Body of pancreas (tissue), 4 donors: ENCODE data around the gene DLGAP1. TPM values are rescaled to one million over a fixed set of nuclear protein-coding genes. Genes with fewer than 3 reads are reported as not detected.

ENCODE experiments used
- ATAC-seq: fragments of 150-250 bp; one replicate; pipeline ENCODE4 v1.9.1; 2016
- DNase-seq, 4 donors: peaks; one replicate each; pipeline ENCODE4 v3.0.0-alpha.2; 2019
- H3K27ac ChIP-seq, 4 donors: fragments of 200-600 bp; sonication (generic); 1 replicate in 3 of 4; 2 replicates in 1 of 4; pipeline versions ENCODE4 v1.5.1 to v1.6.1; 2016 to 2019; ENCODE audit warnings: mild to moderate bottlenecking in 1 of 4, mixed read lengths in 1 of 4, moderate library complexity in 1 of 4
- H3K27me3 ChIP-seq, 2 donors: fragments of 200-600 bp; sonication (generic); one replicate each; pipeline ENCODE4 v1.6.0; 2016; ENCODE audit warnings: mild to moderate bottlenecking in 1 of 2
- H3K36me3 ChIP-seq, 2 donors: fragments of 200-600 bp; sonication (generic); replicated peaks in 1 of 2; 2 replicates each; pipeline ENCODE4 v1.5.1; 2016; ENCODE audit warnings: low read depth in 2 of 2; ENCODE audit not compliant: insufficient read depth in 1 of 2
- H3K4me1 ChIP-seq: fragments of 200-600 bp; sonication (generic); one replicate; pipeline ENCODE4 v1.6.0; 2016
- H3K4me3 ChIP-seq, 2 donors: fragments of 200-600 bp; sonication (generic); 1 replicate in 1 of 2; 2 replicates in 1 of 2; pipeline ENCODE4 v1.5.1; 2016 to 2019
- H3K9me3 ChIP-seq, 3 donors: fragments of 200-600 bp; sonication (generic); 1 replicate in 2 of 3; 2 replicates in 1 of 3; pipeline ENCODE4 v1.5.1; 2016
- CTCF ChIP-seq, 7 experiments: fragments of 450-650 bp in 4 of 7; fragments of 200-600 bp in 3 of 7; sonication (generic) in 3 of 7; IDR thresholded peaks; one replicate each; pipeline ENCODE4 v1.5.1; 2016 to 2019; ENCODE audit warnings: antibody characterized with exemption in 7 of 7
- POLR2A ChIP-seq, 3 donors: fragments of 450-650 bp; IDR thresholded peaks; one replicate each; pipeline ENCODE4 v1.6.1; 2016; ENCODE audit warnings: antibody characterized with exemption in 3 of 3, mild to moderate bottlenecking in 2 of 3
- WGBS, 2 donors: methylation state at CpG; one replicate each; pipeline ENCODE4 v1.1.5; 2017; 5-methylcytosine and 5-hydroxymethylcytosine counted together
- intact Hi-C: fragments of 100-400 bp; cut with DNase I; formaldehyde crosslinking; loops from one replicate; pipeline ENCODE4 v1.15.1; 2023
- total RNA-seq, 2 donors: library from RNA; depleted of rRNA; stranded (reverse); fragments of >200 nt; gene quantifications; one replicate each; pipeline ENCODE4 v1.1.0, GENCODE V29; 2016

The DLGAP1 gene
- total RNA-seq, 2 donors from 2014 or later: 0.52 to 7.9 TPM

DNA sequence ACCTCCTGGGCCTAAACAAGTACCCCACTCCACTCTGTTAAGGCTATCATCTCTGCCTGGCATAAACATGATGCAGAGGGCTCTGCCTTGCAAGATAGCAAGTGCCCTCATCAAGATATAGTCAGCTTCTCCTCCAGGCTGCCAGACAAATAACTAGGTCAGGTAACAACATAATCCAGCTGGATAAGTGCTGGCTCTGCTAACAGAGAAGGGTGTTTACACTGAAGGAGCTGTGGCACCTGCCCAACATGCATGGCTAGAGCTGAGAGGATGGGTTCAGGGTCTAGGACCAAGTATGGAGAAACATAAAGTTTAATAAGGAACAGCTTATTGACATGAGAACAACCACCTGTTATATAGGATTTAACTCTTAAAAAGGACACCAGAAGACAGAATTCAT, 42.8 kb downstream of the DLGAP1 start:
- Histone ChIP-seq H3K4me1 (no peaks in the 10 kb centered on the region), H3K27me3 (no peaks in the 10 kb centered on the region), H3K36me3 (no peaks in the 10 kb centered on the region), H3K4me3 (no peak overlapping the region), H3K27ac (no peak overlapping the region), H3K9me3 (no peaks in the 10 kb centered on the region)
- ATAC-seq (no peak), DNase-seq (no peak)
- intact Hi-C loops: no loop called here
- TF ChIP-seq POLR2A (IDR thresholded peaks at IDR 0.05) (no peak), CTCF (IDR thresholded peaks at IDR 0.05) (no peak)

- TF ChIP-seq POLR2A (IDR thresholded peaks at IDR 0.05) (no peak), CTCF (IDR thresholded peaks at IDR 0.05) (no peak)
- Histone ChIP-seq H3K4me3 (no peak overlapping the region), H3K9me3 (no peaks in the 10 kb centered on the region), H3K27me3 (no peaks in the 10 kb centered on the region), H3K27ac (no peak overlapping the region), H3K36me3 (no peaks in the 10 kb centered on the region), H3K4me1 (no peaks in the 10 kb centered on the region)
- WGBS, 2 donors: 59 to 72% methylated on average over 1 of the region's 1 CpG
- intact Hi-C loops: no loop called here
- ATAC-seq: no peak
- DNase-seq: no peak
Measured at GRCh38 chr18:4406856-4407255, 48.3 kb downstream of the DLGAP1 start.

- Histone ChIP-seq H3K27ac (no peak overlapping the region), H3K9me3 (no peaks in the 10 kb centered on the region), H3K4me3 (no peak overlapping the region), H3K27me3 (no peaks in the 10 kb centered on the region), H3K4me1 (no peaks in the 10 kb centered on the region), H3K36me3 (no peaks in the 10 kb centered on the region)
- no peak for DNase-seq
- intact Hi-C loops: no loop called here
- ATAC-seq: no peak
- 78% methylated on average over 5 of the region's 5 CpGs for WGBS, 2 donors
- TF ChIP-seq POLR2A (IDR thresholded peaks at IDR 0.05) (no peak), CTCF (IDR thresholded peaks at IDR 0.05) (no peak)
Measured at GRCh38 chr18:4405965-4406364, 49.1 kb downstream of the DLGAP1 start.

GRCh38 chr18:4403836-4404235, 51.3 kb downstream of the DLGAP1 start:
- 71 to 87% methylated on average over 1 of the region's 1 CpG for WGBS, 2 donors
- TF ChIP-seq CTCF (IDR thresholded peaks at IDR 0.05): no peak
- TF ChIP-seq POLR2A (IDR thresholded peaks at IDR 0.05): no peak
- intact Hi-C loops: no loop called here
- ATAC-seq (no peak), DNase-seq (no peak)
- Histone ChIP-seq H3K4me3 (no peak overlapping the region), H3K36me3 (no peaks in the 10 kb centered on the region), H3K27me3 (no peaks in the 10 kb centered on the region), H3K9me3 (no peaks in the 10 kb centered on the region), H3K4me1 (no peaks in the 10 kb centered on the region), H3K27ac (no peak overlapping the region)

DNA sequence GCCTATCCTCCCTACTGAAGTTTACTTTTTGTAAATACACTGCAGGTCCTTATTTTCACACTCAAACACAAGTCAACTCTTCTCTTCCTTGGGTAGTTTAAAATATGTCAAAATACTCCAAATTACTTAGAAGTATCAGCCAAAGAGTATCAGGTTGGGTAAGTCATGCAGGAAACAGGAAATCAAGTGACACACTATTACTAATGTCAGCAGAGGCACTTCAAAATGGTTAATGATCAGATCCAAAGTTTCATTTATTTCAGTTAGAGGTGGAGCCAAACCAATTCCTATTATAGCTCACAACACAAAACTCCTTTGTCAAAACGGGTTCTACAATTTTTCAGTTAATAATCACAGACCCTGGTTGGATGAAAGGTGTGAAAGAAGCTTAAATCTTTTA, 54.2 kb downstream of the DLGAP1 start:
- H3K27ac ChIP-seq: no peak overlapping the region
- ATAC-seq: peak; percentile 35
- WGBS, 2 donors: 0 to 23% methylated on average over 1 of the region's 1 CpG
- intact Hi-C loops: no loop called here
- H3K36me3 ChIP-seq: no peaks in the 10 kb centered on the region
- no peak for TF ChIP-seq CTCF (IDR thresholded peaks at IDR 0.05)
- no peak for TF ChIP-seq POLR2A (IDR thresholded peaks at IDR 0.05)
- no peak overlapping the region for H3K4me3 ChIP-seq
- H3K4me1 ChIP-seq: no peaks in the 10 kb centered on the region
- no peak for DNase-seq
- no peaks in the 10 kb centered on the region for H3K9me3 ChIP-seq
- H3K27me3 ChIP-seq: no peaks in the 10 kb centered on the region
